Kidney (tissue), 22 donors: ENCODE data around the gene ATP5PB. TPM values are rescaled to one million over a fixed set of nuclear protein-coding genes. Genes with fewer than 3 reads are reported as not detected.

Experiments
- DNase-seq, 5 donors: peaks; one replicate each; pipeline ENCODE4 v3.0.0-alpha.2; 2013 to 2020
- FAIRE-seq: peaks from 2 replicates; lab custom pipeline; 2012; peaks lifted over from hg19 to GRCh38; lab: Jason Lieb, UNC
- H3K27ac ChIP-seq, 2 donors: one replicate each; pipeline ENCODE4 v1.7.0; 2013; ENCODE audit warnings: low read depth in 2 of 2, low read length in 2 of 2, inconsistent platforms in 1 of 2
- H3K27me3 ChIP-seq: one replicate; pipeline ENCODE4 v1.7.1; 2013; ENCODE audit warnings: low read length, inconsistent platforms; ENCODE audit not compliant: control insufficient read depth, insufficient read depth
- H3K36me3 ChIP-seq, 3 donors: one replicate each; pipeline versions ENCODE4 v1.7.0 to v1.7.1; 2013; ENCODE audit warnings: low read length in 3 of 3, control low read depth in 1 of 3, inconsistent platforms in 1 of 3; ENCODE audit not compliant: insufficient read depth in 3 of 3, control insufficient read depth in 2 of 3
- H3K4me1 ChIP-seq, 3 donors: one replicate each; pipeline versions ENCODE4 v1.7.0 to v1.7.1; 2013; ENCODE audit warnings: low read length in 3 of 3, inconsistent platforms in 1 of 3, low read depth in 1 of 3; ENCODE audit not compliant: control insufficient read depth in 2 of 3, insufficient read depth in 2 of 3
- H3K4me3 ChIP-seq, 3 donors: one replicate each; pipeline versions ENCODE4 v1.7.0 to v1.8.1; 2013; ENCODE audit warnings: low read length in 3 of 3, control low read depth in 1 of 3, inconsistent platforms in 1 of 3
- H3K9ac ChIP-seq, 3 donors: one replicate each; pipeline versions ENCODE4 v1.7.0 to v1.7.1; 2013; ENCODE audit warnings: low read length in 3 of 3, control low read depth in 1 of 3, inconsistent platforms in 1 of 3
- H3K9me3 ChIP-seq, 3 donors: one replicate each; pipeline versions ENCODE4 v1.7.0 to v1.7.1; 2013; ENCODE audit warnings: low read length in 3 of 3, control low read depth in 1 of 3, inconsistent platforms in 1 of 3; ENCODE audit not compliant: control insufficient read depth in 2 of 3, insufficient read depth in 1 of 3
- CTCF ChIP-seq: IDR thresholded peaks from 3 replicates; pipeline ENCODE4 v1.5.1; 2012; ENCODE audit warnings: mild to moderate bottlenecking, moderate library complexity, borderline replicate concordance; ENCODE audit not compliant: insufficient read depth; ENCODE audit errors: extremely low read depth
- intact Hi-C: fragments of 100-400 bp; cut with DNase I; formaldehyde crosslinking; loops from one replicate; pipeline ENCODE4 v1.11.1; 2022
- long read RNA-seq, 10 donors: library from polyadenylated mRNA in 1 of 10; unstranded in 1 of 10; transcript quantifications; one replicate each; pipeline ENCODE4 v2.0.0 and lab custom pipeline, GENCODE V29; 2021 to 2026
- polyA plus RNA-seq: library from polyadenylated mRNA; stranded (reverse); fragments of 350-450 nt; fragmentation: Illumina TruSeq; extraction: RNeasy Lipid Tissue Mini Kit (QIAGEN cat#74804); gene quantifications from one replicate; pipeline ENCODE4 v1.2.3, GENCODE V29; 2014; ENCODE audit warnings: low read depth, low replicate concordance; ENCODE audit not compliant: insufficient read depth
- total RNA-seq: library from RNA; stranded (reverse); fragmentation: NEBNext Ultra II Directional; extraction: Animal tissue kit (Norgen Biotek cat#: 25700); gene quantifications from one replicate; pipeline ENCODE4 v1.2.1, GENCODE V29; 2021
- donor health status: control.
- donor health status: control.
- donor health status: control.
- donor health status: control.
- donor health status: control.
- donor health status: DM: yes; HTN: yes; CAD: no.
- donor health status: Normal renal cell carcinoma (clear cell type).

The ATP5PB gene
- total RNA-seq (207 TPM), polyA plus RNA-seq (791 TPM)
- long read RNA-seq, donor 1, transcript ATP5PB-202 (7 exons, 3,156 nt): major isoform, 61 of 69 reads
- long read RNA-seq, donor 1, partial matches to known transcripts: 0 of 69 reads
- long read RNA-seq, donor 1, other reads (novel, unspliced or antisense): 5 of 69 reads
- long read RNA-seq, donor 2, transcript ATP5PB-202 (7 exons, 3,156 nt): major isoform, 120 of 151 reads
- long read RNA-seq, donor 2, transcript ATP5PB-201 (6 exons, 1,040 nt): minor isoform, 5 of 151 reads
- long read RNA-seq, donor 2, partial matches to known transcripts: 20 of 151 reads
- long read RNA-seq, donor 2, other reads (novel, unspliced or antisense): 6 of 151 reads
- long read RNA-seq, donor 3, transcript ATP5PB-202 (7 exons, 3,156 nt): major isoform, 121 of 140 reads
- long read RNA-seq, donor 3, partial matches to known transcripts: 5 of 140 reads
- long read RNA-seq, donor 3, other reads (novel, unspliced or antisense): 12 of 140 reads
- long read RNA-seq, donor 4, transcript ATP5PB-202 (7 exons, 3,156 nt): major isoform, 72 of 86 reads
- long read RNA-seq, donor 4, partial matches to known transcripts: 14 of 86 reads
- long read RNA-seq, donor 4, other reads (novel, unspliced or antisense): 0 of 86 reads
- long read RNA-seq, donor 5, transcript ATP5PB-202 (7 exons, 3,156 nt): major isoform, 9 of 10 reads
- long read RNA-seq, donor 5, partial matches to known transcripts: 0 of 10 reads
- long read RNA-seq, donor 5, other reads (novel, unspliced or antisense): 0 of 10 reads
- long read RNA-seq, donor 6, transcript ATP5PB-202 (7 exons, 3,156 nt): major isoform, 271 of 383 reads
- long read RNA-seq, donor 6, partial matches to known transcripts: 83 of 383 reads
- long read RNA-seq, donor 6, other reads (novel, unspliced or antisense): 25 of 383 reads
- long read RNA-seq, donor 7, transcript ATP5PB-202 (7 exons, 3,156 nt): major isoform, 84 of 90 reads
- long read RNA-seq, donor 7, partial matches to known transcripts: 1 of 90 reads
- long read RNA-seq, donor 7, other reads (novel, unspliced or antisense): 3 of 90 reads
- long read RNA-seq, donor 8, transcript ATP5PB-202 (7 exons, 3,156 nt): major isoform, 97 of 125 reads
- long read RNA-seq, donor 8, partial matches to known transcripts: 28 of 125 reads
- long read RNA-seq, donor 8, other reads (novel, unspliced or antisense): 0 of 125 reads
- long read RNA-seq, donor 9, transcript ATP5PB-202 (7 exons, 3,156 nt): major isoform, 57 of 83 reads
- long read RNA-seq, donor 9, partial matches to known transcripts: 19 of 83 reads
- long read RNA-seq, donor 9, other reads (novel, unspliced or antisense): 7 of 83 reads
- long read RNA-seq, donor 10, transcript ATP5PB-202 (7 exons, 3,156 nt): major isoform, 87 of 129 reads
- long read RNA-seq, donor 10, partial matches to known transcripts: 39 of 129 reads
- long read RNA-seq, donor 10, other reads (novel, unspliced or antisense): 0 of 129 reads

- peak; percentile 95 for FAIRE-seq
- intact Hi-C loops: no loop called here
Measured at GRCh38 chr1:111448918-111449702, at the start of gene ATP5PB, which contains the start of gene WDR77. Gene ATP5PB, plus strand, starts transcription at chr1:111449464. Its CDS starts 78 bp downstream, at chr1:111449542. Gene WDR77, minus strand, starts transcription at chr1:111449256. Its CDS starts 87 bp downstream, at chr1:111449169.

GRCh38 chr1:111399792-111400610 is 49.3 kb upstream of the ATP5PB start:
- no peaks in the 10 kb centered on the region for H3K27me3 ChIP-seq
- H3K4me1 ChIP-seq: no peaks in the 10 kb centered on the region
- no peak overlapping the region for H3K4me3 ChIP-seq
- peak; percentile 54 for TF ChIP-seq CTCF
- intact Hi-C loops: loop anchor here (10.0 kb wide), 1 partner anchor 175 kb away; the partner anchor contains the start of gene CHI3L2
- FAIRE-seq: peak; percentile 42
- no peak overlapping the region for H3K9ac ChIP-seq
- no peaks in the 10 kb centered on the region for H3K36me3 ChIP-seq
- H3K27ac ChIP-seq: no peak overlapping the region
- no peaks in the 10 kb centered on the region for H3K9me3 ChIP-seq
- DNase-seq: peak in 3 of 5 donors; percentile 26 to 59 (median 32)

More at GRCh38 chr1:111448918-111449702, at the start of gene ATP5PB, which contains the start of gene WDR77:
- no peaks in the 10 kb centered on the region for H3K9me3 ChIP-seq
- H3K27me3 ChIP-seq: no peaks in the 10 kb centered on the region
- H3K36me3 ChIP-seq: peaks cover under 1 to 6% (median 3%) of the 10 kb centered on the region in 3 donors
- peak within 1 kb of the TSS; percentile 81 to 84 for H3K27ac ChIP-seq
- peak within 1 kb of the TSS; percentile 89 to 98 (median 97) for H3K9ac ChIP-seq
- TF ChIP-seq CTCF: no peak
- peaks cover 5 to 11% (median 6%) of the 10 kb centered on the region in 3 donors for H3K4me1 ChIP-seq
- peak within 1 kb of the TSS; percentile 94 to 99 (median 94) for H3K4me3 ChIP-seq
- DNase-seq: peak; percentile 97 to 100 (median 98)
